NCI-H226 (cell line): ENCODE data around the gene DCANP1.
A peak's percentile ranks its signal among the peaks of the same experiment; 100 is the strongest.
"Not testable (repeated sequence)": the region's sequence is repeated elsewhere in the genome, so short reads cannot be mapped to it uniquely, and the experiment has no call there.

Source experiments
- DNase-seq: peaks from one replicate; pipeline ENCODE4 v3.0.0-alpha.2; 2015

DCANP1 gene

DNA sequence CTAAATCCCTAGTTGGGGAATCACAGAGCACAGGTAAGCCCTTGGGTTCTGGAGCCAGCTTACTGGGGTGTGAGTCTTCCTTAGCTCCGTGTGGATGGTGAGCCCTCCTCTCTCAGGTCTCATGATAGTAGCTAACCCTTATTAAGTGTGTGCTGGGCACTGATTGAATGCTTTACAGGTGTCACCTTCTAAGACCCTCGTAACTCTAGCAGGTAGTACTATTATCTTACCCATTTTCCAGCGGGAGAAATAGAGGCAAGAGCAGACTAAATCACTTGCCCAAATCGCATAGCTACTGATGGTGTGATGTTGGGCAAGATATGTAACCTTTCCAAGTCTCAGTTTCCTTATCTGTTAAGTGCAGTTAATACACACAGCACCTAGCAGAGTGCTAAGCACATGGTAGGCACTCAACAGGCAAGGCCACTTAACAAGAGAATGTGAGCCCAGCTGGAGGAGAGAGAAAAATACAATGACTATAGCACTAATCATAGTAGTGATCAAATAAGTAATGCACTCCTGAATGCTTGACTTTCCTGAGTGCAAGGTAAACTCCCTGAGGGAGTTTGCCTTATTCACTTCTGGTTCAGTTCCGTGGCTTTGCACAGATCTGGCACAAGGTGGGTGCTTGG lies at the start of gene DCANP1:
DCANP1 (minus strand) TSS at position 51 of the 632 bp plus-strand sequence. CDS start 240 bp downstream, outside the sequence.
- no peak for DNase-seq

- DNase-seq = not testable (repeated sequence)
These were observed 48.4 kb upstream of the DCANP1 start for GRCh38 chr5:135495531-135495930.

GRCh38 chr5:135494196-135494595 lies 47.0 kb upstream of the DCANP1 start:
- no peak for DNase-seq

DNA sequence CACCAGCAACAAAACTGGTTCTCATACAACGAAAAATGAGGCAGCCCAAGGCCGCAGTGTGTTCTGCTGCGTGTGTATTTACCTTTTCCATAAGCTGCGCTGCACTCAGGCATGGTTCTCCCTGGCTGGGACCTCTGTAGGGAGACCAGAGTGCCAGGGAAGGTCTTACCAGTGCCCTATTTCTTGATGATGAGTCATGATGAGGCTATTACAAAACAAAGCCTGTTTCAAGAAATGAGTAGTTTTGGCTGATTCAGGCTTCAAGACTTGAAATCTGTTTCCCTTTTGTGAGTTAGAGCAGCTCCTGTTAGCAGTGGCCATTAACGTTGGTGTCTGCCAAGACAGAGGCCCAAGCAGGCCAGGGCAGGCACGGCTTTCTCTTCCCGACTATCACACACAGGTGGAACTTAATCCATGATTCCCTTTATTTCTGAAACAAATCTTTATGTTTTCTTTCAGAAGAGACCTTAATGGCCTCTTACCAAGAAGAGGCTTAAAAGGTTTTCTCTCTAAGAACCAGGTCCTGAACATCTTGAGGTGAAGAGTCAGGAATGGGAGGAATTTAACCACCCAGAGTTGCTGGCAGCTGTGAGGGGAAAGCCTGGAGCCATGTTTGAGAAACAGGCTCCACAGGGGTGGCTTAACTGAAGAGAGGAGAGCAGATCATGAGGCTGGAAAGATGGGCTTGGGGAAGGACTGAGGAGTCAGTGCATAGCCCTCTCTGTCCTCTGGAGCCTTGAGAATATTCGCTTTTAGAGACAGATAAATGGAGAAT lies 46.4 kb upstream of the DCANP1 start:
- peak; percentile 81 for DNase-seq

DNA sequence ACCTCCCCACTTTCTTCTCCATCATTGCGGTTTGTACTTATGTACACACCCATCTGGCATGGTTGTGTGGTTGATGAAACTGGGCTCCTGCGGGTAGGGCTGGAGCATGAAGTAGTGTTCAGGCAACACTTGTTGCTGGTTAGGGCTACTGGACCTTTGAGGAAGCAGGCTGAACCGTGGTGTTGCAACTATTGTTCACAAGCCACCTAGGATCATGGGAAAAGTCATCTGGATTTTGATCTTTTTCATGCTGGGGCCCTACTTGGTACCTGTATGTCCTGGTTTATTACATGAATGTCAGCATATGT lies 45.1 kb upstream of the DCANP1 start:
- DNase-seq = no peak

GRCh38 chr5:135491552-135492318 lies 44.6 kb upstream of the DCANP1 start:
- DNase-seq = peak; percentile 37

GRCh38 chr5:135491038-135491551 lies 43.9 kb upstream of the DCANP1 start:
- DNase-seq = no peak

DNA sequence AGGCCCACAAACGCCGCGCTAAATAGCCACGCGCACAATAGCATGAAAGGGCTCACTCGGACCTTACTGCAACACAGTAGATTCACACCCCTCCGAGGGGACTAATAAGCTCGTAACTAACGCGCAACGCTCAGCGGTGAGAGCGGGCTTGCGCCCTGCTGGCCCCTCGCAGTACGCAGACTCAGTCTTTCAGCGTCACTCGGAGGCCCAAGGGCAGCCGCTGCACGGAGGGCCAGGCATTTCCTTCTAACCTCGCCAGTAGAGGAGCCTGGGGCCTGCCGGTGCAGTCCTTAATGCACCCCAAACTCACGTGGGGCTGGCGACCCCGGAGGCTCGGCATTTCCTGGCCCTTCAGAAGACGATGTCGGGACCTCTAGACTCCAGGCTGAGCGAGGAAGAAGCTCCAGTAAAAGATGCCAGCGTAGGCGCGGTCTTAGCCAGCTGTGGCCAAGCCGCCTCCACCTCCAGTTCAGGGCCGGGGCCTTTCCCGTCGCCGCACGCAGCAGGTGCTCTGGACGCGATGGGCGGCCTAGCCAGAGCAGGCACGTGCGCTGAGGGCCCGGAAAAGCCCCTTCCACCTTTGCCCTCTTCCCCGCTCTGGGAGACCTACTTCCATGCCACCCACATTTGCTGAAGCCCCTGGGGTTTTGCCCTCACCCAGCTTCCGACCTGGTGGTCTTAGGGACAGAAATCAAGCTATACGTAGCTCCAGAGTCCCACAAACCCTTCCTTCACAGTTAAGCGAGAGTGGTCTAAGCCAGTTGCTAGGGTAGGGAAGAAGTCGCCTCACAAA lies 43.3 kb upstream of the DCANP1 start:
- no peak for DNase-seq

DNA sequence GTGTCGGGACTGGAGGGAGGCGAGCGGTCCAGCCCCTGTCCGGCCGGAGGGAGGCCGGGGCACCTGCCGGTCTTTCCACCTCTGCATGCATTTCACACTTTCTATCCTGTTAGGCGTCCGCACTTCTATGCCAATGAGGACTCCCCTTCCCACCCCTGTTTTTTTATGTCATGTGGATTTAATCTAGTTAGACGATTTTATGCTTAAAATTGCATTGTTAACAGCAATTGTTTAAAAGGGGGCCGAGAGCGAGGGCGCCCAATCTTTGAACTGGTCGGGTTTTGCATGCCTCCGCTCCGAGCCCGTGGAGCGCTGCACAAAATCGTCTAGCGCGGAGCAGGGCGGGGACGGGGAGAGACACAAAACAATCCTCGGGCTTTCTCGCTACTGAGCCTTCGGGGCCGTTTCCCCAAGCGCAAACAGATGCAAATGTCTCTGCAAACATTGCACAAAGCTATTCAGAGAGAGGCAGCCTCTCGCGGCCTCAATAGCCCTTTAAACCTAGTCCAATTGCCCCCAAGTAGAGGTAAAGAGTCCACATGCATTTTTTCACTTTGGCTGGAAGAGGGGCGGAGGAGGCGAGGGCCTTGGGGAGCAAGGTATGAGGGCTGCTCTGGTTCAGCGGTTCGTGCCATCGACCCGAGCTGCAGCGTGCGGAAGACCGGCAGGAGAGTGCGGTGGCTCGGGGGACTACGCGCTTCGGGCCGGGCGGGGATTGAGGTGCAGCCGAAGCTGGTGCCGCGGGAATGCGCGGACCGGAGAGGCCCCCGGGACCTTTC lies 42.5 kb upstream of the DCANP1 start:
- DNase-seq = no peak

DNA sequence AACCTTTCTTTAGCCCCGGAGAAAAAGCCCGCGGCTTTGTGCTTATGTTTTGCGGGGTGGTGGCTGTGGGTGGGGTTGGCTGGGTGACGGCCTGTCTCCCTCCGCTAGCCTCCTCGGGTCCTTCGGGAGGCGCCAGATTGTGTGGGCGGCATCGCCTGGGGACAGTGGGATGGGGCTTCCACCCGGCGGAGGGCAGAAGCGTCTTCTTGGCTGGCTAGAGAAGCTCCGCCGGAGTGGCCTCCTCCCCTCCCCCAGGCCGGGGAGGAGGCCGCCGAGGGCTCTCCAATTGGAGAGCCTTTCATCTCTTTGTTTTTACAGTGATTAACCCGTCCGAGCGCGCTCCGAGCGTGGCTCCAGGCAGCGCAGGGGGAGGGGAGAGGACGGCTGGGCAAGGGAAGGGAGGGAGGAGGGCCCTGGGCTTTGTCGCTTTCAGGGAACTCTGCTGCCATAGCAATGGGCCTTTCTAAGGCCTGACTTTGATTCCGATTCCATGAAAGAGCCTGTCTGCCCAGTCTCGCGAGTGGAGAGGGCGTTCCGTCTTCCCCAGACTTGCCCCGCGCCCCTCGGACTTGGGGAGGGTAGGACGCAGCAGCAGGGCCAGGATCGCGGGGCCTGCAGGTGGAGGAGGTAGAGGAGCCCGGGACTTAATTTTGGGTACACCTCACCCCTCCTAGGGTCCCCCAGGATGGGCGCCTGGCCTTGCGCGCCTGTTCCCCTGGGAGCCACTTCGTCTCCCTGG lies 41.7 kb upstream of the DCANP1 start:
- DNase-seq = peak; percentile 64

GRCh38 chr5:135487839-135488514 lies 40.8 kb upstream of the DCANP1 start:
- DNase-seq = no peak

GRCh38 chr5:135487037-135487395 lies 39.9 kb upstream of the DCANP1 start:
- DNase-seq = no peak

- DNase-seq = no peak
These were observed 39.2 kb upstream of the DCANP1 start for GRCh38 chr5:135486131-135487036.

DNA sequence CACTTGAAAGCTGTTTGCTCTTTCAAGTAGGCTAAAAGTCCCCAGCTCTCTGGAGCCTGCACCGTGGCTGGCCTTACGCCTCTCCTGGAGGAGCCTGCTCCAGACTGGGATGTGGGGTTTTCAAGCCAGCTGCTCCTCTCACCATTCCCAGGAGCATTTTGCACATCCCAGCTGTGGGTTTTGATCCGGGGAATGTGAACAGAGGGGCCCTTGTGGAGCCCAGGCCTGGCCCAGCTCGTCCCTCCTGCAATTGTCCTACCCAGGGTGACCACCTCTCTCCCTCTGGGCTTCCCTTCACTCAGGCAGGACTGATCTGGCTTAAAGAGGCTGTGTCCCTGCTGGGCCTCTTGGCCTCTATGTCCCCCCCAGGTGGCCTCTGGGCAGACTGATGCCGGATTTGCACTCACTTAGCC lies 37.5 kb upstream of the DCANP1 start:
- no peak for DNase-seq

DNA sequence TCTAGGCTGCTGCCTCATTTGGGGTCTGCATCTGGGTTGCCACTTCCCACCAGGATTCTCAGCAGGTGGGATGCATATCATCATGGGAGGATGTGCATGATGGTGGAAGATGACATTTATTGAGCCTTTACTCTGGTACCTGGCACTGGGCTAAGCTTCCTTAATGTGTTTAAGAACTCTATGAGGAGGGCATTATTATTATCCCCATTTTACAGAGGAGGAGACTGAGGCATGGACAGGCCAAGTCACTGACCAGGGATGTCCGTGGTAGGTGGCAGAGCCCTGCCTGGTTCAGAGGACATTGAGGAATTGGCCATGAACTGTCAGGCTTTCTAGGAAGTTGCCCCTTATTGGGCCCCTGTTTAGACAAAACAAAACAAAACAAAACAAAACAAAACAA lies 36.1 kb upstream of the DCANP1 start:
- no peak for DNase-seq

DNA sequence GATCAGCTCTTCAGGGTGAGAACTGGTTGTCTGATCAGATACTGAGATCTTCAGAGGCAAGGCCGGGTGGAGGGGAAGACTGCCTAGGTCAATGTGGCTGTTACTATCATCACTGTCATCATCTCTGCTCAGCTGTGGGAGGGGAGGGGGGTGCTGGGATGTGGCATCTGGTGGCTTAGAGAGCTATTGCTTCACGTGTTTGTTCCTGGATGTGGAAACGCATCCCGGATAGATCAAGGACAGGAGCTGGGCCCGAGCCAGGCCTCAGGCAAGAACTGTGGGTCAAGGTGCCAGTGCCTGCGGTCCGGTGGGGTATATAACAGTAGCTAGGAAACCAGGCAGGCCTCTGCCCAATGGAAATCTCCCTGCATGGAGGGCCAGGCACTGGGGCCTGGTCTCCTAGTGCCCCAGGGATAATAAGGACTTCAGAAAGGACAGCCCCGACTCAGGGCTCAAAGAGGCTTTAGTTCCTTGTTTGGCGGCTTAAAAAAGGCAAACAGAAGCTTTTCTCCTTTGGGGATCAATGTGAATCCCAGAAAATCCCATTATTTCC lies 35.3 kb upstream of the DCANP1 start:
- DNase-seq = no peak

DNA sequence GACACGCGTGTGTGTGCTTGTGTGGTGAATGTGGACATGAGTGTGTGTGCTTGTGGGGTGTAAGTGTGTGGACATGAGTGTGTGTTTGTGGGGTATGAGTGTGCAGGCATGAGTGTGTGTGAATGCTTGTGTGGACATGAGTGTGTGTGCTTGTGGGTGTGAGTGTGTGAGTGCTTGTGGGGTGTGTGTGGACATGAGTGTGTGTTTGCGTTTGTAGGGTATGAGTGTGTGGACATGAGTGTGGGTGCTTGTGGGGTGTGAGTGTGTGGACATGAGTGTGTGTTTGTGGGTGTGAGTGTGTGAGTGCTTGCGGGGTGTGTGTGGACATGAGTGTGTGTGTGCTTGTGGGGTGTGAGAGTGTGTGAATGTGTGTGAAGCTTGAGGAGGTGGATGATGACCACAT lies 34.8 kb upstream of the DCANP1 start:
- no peak for DNase-seq

DNA sequence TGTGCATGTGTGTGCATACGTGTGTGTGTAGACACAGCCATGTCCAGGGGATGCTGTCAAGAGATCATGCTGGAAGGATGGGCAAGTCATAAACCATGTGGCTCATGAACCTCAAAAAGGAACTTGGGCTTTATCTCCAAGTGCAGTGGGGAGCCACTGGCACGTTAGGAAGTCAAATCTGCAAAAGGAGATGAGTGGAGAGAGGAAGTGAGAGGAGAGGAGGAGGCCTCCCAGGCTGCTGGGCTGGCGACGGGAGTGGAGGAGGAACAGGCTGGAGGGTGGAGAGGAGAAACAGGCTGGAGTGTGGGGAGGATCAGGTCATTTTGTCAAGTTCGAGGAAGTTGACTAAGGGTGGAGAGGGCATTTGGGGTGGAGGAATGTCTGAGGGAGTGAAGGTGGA lies 34.2 kb upstream of the DCANP1 start:
- DNase-seq = peak; percentile 29

DNA sequence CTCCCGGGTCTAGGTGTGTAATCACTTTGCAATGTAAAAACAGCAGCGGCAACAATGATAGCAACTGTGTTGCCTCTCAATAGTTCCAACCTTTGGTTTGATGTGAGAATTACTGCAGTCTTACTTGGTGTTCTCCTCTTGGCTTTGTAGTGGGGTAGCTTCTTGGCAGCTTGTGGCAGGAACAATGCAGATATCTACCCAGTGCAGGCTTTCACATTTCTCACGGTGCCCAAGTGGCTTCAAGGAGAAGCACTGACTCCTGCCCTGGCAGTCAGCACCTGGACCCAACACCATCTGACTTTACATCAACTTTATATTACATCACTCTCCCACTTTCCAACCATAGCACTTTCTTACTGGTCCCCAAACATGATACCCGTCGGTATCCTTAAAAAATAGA lies 33.4 kb upstream of the DCANP1 start:
- no peak for DNase-seq
